Ishikawa (cell line): ENCODE measurements around the gene HLCS.

Source experiments
- CEBPB ChIP-seq: IDR thresholded peaks from 2 replicates; pipeline ENCODE4 v1.6.1; 2012
- CREB1 ChIP-seq: IDR thresholded peaks from 2 replicates; pipeline ENCODE4 v1.6.1; 2012; ENCODE audit warnings: low read depth
- EGR1 ChIP-seq: IDR thresholded peaks from 2 replicates; pipeline ENCODE4 v1.6.1; 2012
- EP300 ChIP-seq: IDR thresholded peaks from 2 replicates; pipeline ENCODE4 v1.6.1; 2012; ENCODE audit warnings: borderline replicate concordance
- FOXM1 ChIP-seq: IDR thresholded peaks from 2 replicates; pipeline ENCODE4 v1.6.1; 2012; ENCODE audit warnings: low read depth, borderline replicate concordance
- NFIC ChIP-seq: IDR thresholded peaks from 2 replicates; pipeline ENCODE4 v1.6.1; 2012
- RAD21 ChIP-seq: IDR thresholded peaks from 2 replicates; pipeline ENCODE4 v1.6.1; 2012; ENCODE audit warnings: low read depth
- REST ChIP-seq: IDR thresholded peaks from 2 replicates; pipeline ENCODE4 v1.6.1; 2012; ENCODE audit warnings: low read depth, mild to moderate bottlenecking
- TAF1 ChIP-seq: IDR thresholded peaks from 2 replicates; pipeline ENCODE4 v1.6.1; 2012; ENCODE audit warnings: low read depth, mild to moderate bottlenecking
- TCF12 ChIP-seq: IDR thresholded peaks from 2 replicates; pipeline ENCODE4 v1.6.1; 2012; ENCODE audit warnings: low read depth
- TEAD4 ChIP-seq: IDR thresholded peaks from 2 replicates; pipeline ENCODE4 v1.6.1; 2012
- YY1 ChIP-seq: IDR thresholded peaks from 2 replicates; pipeline ENCODE4 v1.6.1; 2012; ENCODE audit warnings: low read depth
- ZBTB7A ChIP-seq: IDR thresholded peaks from 2 replicates; pipeline ENCODE4 v1.6.1; 2012; ENCODE audit warnings: low read depth
- TF ChIP-seq, protein P1 (sequence below): IDR thresholded peaks from 2 replicates; pipeline ENCODE4 v1.6.1; 2012
- TF ChIP-seq, protein P2 (sequence below): IDR thresholded peaks from 2 replicates; pipeline ENCODE4 v1.6.1; 2012

HLCS gene

DNA sequence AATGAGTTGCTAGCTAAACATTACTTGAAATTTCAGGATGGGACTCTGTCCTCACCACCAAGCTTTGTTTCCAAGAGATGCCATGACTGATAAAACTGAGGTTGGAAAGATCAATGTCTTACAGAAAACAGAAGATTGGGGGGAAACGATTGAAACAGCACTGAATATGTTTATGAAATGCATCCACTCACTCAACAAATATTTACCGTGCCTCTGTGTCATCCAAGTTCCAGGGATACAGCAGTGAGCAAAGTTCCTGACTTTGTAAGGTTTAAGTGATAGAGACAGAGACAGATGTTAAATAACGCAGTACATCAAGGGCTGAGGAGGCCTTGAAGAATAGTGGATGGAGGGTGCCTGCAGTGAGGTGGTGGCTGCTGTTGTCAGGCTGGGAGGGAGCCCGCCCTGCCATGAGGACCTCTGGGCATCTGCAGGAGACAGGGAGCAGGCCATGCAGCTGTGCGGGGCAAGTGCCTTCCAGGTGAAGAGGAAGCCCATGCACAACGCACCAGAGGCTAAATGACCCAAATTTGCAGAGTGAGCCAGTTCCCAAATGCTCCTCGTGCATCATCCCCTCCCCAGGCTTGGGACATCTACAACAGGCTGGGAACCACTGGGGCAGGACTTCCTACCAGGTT lies 108.0 kb downstream of the HLCS start:
- no peak for TF ChIP-seq CEBPB
- TF ChIP-seq EP300: no peak
- TF ChIP-seq ZBTB7A: no peak
- no peak for TF ChIP-seq NFIC
- no peak for TF ChIP-seq RAD21
- TF ChIP-seq, protein P1, sequence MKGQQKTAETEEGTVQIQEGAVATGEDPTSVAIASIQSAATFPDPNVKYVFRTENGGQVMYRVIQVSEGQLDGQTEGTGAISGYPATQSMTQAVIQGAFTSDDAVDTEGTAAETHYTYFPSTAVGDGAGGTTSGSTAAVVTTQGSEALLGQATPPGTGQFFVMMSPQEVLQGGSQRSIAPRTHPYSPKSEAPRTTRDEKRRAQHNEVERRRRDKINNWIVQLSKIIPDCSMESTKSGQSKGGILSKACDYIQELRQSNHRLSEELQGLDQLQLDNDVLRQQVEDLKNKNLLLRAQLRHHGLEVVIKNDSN: no peak
- TF ChIP-seq TEAD4: no peak
- no peak for TF ChIP-seq TCF12
- TF ChIP-seq FOXM1: no peak
- TF ChIP-seq YY1: no peak
- TF ChIP-seq CREB1: no peak
- TF ChIP-seq TAF1: no peak
- no peak for TF ChIP-seq EGR1
- no peak for TF ChIP-seq REST
- TF ChIP-seq, protein P2, sequence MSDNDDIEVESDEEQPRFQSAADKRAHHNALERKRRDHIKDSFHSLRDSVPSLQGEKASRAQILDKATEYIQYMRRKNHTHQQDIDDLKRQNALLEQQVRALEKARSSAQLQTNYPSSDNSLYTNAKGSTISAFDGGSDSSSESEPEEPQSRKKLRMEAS: no peak

- TF ChIP-seq REST (no peak), CEBPB (no peak), TCF12 (no peak), FOXM1 (no peak), EGR1 (no peak)
Measured at GRCh38 chr21:36856643-36857042, 109.8 kb downstream of the HLCS start.

DNA sequence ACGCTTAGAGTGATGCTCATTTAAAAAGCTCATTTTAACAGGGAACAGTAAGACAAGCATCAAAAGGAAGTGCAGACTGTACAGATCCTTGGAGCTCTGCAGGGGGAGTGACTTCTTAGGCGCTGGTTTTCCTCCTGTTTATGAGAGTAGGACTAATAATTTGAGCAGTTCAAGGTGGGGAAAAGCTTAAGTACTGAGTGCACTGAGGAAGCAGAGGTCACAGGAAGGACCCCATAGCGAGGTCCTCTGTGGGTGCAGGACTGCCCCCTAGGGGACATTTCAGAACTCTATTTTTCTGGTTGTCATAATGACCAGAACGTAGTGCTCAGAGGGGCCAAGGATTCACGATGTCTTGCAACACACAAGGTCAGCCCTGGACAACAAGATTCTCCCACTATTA lies 112.1 kb downstream of the HLCS start:
- TF ChIP-seq, protein P2: no peak
- TF ChIP-seq FOXM1: no peak
- no peak for TF ChIP-seq YY1
- no peak for TF ChIP-seq CREB1
- no peak for TF ChIP-seq CEBPB
- TF ChIP-seq RAD21: peak; percentile 76
- TF ChIP-seq, protein P1: no peak

- TF ChIP-seq YY1 (no peak), FOXM1 (no peak), TEAD4 (no peak), NFIC (no peak), EGR1 (no peak), EP300 (no peak), TCF12 (no peak), CEBPB (no peak), ZBTB7A (no peak), RAD21 (no peak), REST (no peak), CREB1 (no peak), TAF1 (no peak)
- TF ChIP-seq, protein P2: no peak
- TF ChIP-seq, protein P1: no peak
Measured at GRCh38 chr21:36852864-36853263, 113.6 kb downstream of the HLCS start.
